Measurements from ENCODE around the gene POLR3E.
A peak's percentile ranks its signal among the peaks of the same experiment; 100 is the strongest.
"Not testable (repeated sequence)": the region's sequence is repeated elsewhere in the genome, so short reads cannot be mapped to it uniquely, and the experiment has no call there.

Gene POLR3E

GRCh38 chr16:22293137-22294106 is 3.8 kb upstream of the POLR3E start:
- DNase-seq = no peak

GRCh38 chr16:22296225-22297113 is 740 bp upstream of the POLR3E start:
- DNase-seq = no peak

GRCh38 chr16:22297871-22298733 is 893 bp downstream of the POLR3E start:
- peak; percentile 46 to 85 for DNase-seq

- DNase-seq = no peak
Measured at GRCh38 chr16:22299036-22299435, 1.8 kb downstream of the POLR3E start.

GRCh38 chr16:22300427-22301071 is 3.3 kb downstream of the POLR3E start:
- peak in 1 of 2 donors; percentile 24 for DNase-seq

- not testable (repeated sequence) for DNase-seq
Measured at GRCh38 chr16:22301423-22301822, 4.2 kb downstream of the POLR3E start.

GRCh38 chr16:22302776-22303363 is 5.7 kb downstream of the POLR3E start:
- no peak for DNase-seq

- DNase-seq = no peak
Measured at GRCh38 chr16:22304411-22304810, 7.2 kb downstream of the POLR3E start.

GRCh38 chr16:22306788-22307187 is 9.6 kb downstream of the POLR3E start:
- no peak for DNase-seq

- DNase-seq = no peak
Measured at GRCh38 chr16:22307838-22308237, 10.6 kb downstream of the POLR3E start.

GRCh38 chr16:22308824-22309520 is 11.8 kb downstream of the POLR3E start:
- no peak for DNase-seq

- no peak for DNase-seq
Measured at GRCh38 chr16:22311520-22311919, 14.3 kb downstream of the POLR3E start.

GRCh38 chr16:22312897-22313781 is 15.9 kb downstream of the POLR3E start:
- DNase-seq = no peak

- no peak for DNase-seq
Measured at GRCh38 chr16:22313876-22314470, 16.8 kb downstream of the POLR3E start.

- DNase-seq = no peak
Measured at GRCh38 chr16:22314661-22315626, 17.7 kb downstream of the POLR3E start.

GRCh38 chr16:22315979-22316378 is 18.8 kb downstream of the POLR3E start:
- no peak for DNase-seq

- DNase-seq = no peak
Measured at GRCh38 chr16:22316411-22316811, 19.2 kb downstream of the POLR3E start.

- DNase-seq = no peak
Measured at GRCh38 chr16:22317001-22317530, 19.9 kb downstream of the POLR3E start.
